Suppressor macrophage treated with lipopolysaccharide for 4 hours (primary cell): Measurements from ENCODE around the gene CD300H.
"Not testable (repeated sequence)": the region's sequence is repeated elsewhere in the genome, so short reads cannot be mapped to it uniquely, and the experiment has no call there.

Experiments used
- DNase-seq: peaks from one replicate; pipeline ENCODE4 v3.0.0-alpha.2; 2020

CD300H gene

DNA sequence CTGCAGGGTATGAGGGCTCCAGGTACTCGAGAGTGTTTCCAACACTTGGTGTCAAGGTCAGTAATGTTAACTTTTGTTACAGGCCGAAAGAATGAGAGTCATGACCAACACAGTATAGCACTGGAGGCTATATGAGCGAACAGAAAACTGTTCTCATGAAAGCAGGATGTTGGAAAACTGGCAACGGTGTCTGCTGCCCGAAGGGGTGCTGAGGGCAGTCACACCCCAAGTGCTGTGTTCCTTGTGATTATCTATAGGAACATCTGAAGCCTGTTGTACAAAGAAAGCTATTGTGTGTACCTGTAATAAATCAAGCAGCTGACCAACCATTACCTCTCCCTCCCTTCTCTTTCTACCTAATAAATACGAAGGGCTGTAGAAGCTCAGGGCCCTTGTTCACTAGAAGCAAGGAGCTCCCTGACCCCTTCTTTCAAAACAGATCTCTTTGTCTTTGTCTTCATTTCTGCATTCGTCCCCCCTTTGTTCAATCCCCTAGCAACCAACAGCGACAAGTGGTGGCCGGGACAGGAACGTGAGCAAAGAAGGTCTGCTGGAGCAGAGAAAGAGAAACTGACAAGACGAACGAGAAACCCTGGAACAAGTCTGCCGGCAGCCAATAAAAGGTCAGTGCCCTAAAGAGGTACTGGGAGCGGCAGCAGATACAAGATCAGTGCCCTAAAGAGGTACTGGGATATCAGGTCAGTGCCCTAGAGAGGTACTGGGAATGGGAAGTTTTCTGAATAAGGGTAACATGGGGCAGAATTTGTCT, 17.2 kb upstream of the CD300H start:
- no peak for DNase-seq

DNA sequence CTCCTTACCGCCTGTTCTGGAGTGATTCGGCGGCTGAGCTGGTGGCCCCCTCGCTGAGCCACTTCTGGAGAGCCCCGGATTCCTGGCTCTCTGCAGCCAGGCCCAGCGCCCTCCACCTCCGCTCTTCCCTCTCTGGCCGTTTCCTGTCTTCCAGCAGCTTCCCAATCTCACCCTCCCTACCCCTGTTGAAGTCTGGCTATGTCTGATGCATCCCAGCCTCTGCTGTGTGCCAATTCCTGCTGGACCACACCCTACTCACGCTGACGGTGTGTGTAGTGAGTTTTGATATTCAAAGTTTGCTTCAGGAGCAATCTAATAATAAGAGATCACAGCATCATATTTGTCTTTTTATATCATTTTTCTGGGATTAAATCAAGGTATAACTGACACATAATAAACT, 15.3 kb upstream of the CD300H start:
- DNase-seq = no peak

DNA sequence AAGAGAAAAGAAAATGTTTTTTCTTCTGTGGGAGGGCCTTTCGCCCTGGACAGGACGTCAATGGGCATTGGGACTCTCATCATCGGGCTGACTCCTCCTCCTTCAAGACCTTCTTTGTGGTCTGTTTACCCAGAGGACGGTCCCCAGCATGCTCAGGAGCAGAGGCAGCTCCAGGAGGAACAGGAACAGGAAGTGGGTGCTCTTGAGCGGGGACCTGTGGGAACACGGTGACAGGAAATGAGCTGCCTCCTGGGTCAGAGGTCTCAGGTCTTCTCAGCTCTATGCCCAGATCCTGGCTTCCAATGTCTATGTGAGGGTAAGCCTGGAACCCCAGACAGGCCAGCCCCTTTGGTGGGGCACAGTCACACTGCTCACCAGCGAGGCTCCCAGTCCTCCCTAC, 12.6 kb upstream of the CD300H start:
- DNase-seq = peak; percentile 47

DNA sequence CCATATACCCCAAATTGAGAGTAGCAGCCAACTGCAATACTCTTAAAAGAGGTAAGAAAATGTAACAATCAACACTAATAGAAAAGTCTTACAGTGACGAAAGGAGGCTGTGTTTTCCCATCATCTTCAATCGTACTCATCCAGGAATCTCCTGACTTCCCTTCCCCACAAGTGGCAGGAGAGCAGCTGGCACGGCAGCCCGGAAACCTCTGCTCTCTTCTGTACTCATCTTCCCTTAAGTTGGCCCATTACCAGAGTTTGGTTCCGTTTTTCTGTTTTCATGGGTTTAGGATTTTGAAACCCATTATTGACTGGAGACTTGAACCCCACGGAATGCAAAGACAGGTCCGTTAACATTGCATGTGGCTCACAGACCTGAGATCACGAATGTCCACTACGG, 11.7 kb upstream of the CD300H start:
- DNase-seq = peak; percentile 54

DNA sequence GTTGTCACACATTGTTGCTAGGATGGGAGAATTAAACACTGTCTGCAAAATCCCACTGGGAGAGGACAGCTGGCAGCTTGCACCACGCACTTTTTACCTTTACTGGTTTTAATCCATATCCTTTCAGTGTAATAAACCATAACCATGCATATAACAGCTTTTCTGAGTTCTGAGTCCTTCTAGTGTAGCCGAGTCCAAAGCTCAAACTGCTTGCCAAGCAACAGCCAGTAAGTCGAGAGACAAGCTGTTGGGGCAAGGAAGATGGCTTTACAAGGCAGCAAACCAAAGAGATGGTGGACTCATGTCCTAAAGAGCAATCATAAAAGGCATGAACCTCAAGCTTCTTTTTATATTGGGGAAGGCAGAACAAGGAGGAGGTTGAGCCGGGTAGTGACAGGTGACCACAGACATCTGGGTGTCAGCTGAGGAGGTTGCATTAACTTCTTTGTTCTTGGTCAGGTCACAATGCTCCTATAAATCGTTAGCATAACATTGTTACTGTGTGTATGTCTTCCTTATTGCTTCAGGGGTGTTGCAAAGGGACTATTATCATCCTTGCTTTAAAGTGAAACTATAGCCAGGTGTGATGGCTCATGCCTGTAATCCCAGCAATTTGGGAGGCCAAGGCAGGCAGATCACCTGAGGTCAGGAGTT, 7.3 kb upstream of the CD300H start:
- DNase-seq = no peak

DNA sequence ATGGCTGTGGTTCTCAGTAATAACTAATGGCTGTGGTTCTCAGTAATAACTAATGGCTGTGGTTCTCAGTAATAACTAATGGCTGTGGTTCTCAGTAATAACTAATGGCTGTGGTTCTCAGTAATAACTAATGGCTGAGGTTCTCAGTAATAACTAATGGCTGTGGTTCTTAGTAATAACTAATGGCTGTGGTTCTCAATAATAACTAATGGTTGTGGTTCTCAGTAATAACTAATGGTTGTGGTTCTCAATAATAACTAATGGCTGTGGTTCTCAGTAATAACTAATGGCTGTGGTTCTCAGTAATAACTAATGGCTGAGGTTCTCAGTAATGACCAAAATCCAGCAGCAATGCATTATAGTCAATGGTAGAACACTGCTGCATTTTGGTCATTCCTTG, 6.3 kb upstream of the CD300H start:
- DNase-seq = not testable (repeated sequence)

DNA sequence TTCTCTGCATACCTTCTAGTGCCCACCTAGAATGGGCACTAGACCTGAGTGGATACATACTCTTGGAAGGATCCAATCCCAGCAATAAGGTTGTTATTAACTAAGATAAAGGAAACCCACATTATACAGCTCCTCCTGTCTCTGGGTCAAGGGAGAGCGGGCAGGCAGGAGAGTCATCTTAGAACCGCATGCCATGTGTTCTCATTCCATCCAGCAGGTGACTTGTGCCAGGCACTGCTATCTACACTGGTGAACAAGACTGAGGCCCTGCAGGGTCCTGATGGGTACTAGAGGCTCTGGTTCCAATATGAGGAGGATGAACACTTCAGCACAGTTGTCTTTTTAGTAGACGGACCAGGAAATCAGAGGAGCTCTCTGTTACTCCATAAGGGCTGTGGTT, 5.9 kb upstream of the CD300H start:
- DNase-seq = no peak

DNA sequence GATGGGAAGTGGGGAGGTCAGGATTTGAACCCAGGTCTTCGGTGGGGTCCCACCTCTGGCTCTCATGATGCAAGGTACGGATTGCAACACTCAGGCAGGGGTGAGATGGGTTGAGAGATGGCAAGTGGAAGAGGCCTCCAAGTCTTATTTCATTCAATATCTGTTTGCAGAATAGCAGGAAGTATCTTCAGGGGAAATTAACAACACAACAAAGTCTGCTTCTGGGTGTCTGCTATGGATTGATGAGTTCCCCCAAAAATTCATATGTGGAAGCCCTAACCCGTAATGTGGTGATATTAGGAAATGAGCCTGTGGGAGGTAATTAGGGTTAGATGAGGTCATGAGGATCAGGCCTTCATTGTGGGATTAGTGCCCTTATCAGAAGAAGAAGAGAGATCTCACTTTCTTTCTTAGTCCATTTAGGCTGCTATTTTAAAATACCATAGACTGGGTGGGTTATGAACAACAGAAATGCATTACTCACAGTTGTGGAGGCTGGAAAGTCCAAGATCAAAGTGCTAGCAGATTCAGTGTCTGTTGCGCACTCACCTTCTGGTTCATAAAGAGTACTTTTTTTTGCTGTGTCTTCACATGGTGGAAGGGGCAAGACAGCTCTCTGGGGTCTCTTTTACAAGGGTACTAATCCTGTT, 4.4 kb upstream of the CD300H start:
- DNase-seq = peak; percentile 72

DNA sequence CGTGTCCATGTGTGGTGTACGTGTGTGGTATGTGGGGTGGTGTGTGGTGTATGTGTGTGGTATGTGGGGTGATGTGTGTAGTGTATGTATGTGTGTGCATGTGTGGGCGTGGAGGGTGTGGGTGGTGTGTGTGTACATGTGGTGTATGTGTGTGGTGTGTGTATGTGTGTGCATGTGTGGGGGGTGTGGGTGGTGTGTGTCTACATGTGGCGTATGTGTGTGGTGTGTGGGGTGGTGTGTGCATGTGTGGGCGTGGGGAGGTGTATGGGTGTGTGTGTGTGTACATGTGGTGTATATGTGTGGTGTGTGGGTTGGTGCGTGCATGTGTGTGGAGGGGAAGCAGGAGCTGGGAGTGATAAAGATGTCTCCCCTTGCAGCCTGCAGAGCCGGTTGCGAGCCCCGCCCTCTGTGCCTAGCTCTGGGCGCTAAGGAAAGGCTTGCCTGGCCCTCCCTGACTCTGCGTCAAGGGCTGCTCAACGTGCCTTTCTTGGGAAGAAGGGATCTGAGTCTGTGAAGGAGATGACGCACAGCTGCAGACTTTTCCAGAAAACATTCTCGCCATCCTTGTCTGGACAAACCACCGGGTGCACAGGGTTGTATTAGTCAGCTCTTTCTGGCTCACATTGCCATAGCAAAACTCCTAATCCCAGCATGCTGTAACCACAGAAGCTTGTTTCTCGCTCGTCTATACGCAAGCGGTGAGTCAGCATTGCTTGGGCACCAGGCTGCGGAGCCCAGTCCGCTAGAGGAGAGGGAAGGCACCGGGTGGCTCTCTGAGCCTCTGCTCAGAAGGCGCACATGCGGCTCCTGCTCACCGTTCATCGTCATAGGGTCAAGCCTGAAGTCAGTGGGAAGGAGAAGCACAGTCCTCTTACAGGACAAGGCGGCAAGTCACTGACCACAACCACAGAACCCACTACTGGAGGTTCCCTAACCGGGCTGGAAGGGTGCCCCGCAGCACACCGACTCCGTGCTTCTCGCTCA, 2.0 kb upstream of the CD300H start:
- DNase-seq = peak; percentile 99

DNA sequence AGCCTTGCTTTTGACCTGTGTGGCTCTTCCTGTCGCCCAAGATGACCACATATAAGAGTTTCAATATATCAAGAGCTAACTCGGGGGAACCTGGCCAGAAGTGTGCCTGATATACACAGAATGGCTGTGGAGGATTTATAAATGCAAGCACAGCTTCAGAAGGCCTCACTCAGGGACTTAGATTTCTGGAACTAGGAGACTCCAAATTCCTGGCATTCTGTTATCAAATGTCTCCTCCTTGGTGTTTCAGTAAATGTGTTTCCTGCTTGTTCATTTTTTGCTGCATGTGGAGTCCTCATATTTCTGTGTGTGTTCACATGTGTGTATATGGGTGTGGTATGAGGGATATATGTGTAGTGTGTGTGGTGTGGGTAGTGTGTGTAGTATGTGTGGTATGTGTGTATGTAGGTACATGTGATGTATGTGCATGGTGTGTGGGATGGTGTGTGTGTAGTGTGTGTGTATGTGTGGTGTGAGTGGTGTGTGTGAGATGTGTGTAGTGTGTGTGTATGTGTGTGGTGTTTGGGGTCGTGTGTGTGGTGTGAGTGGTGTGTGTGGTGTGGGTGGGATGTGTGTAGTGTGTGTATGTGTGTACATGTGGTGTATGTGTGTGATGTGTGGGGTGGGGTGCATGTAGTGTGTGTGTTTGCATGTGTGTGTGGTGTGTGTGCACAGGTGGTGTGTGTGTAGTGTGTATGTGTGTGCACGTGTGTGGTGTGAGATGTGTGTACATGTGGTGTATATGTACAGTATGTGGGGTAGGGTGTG, 981 bp upstream of the CD300H start:
- no peak for DNase-seq

DNA sequence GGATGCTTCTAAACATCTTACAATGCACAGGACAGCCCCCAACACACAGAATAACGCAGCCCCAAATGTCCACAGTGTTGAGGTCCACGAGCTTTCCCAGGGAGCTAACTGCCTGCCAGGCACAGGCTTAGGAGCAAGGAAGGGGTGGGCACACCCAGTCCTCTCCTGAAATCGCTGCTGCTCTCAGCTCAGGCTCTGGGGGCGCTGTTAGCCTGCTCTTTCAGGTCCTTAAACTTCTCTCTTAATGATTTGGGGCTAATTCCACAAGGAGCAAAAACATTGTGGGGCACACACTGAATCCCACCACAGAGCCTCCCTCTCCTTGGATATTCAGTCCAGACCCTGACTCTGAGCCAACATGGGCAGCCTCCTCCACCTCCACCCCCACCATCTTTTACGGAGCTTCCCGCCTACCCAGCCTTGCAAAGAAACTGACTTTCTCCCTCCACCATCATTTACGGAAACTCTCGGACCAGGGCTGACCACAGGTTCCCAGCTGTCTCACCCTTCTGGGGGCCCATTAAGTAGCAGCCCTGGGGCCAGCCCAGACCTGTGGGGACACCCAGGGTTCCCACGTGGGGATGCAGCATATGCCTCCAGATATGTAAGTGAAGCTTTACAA, 1.1 kb downstream of the CD300H start:
- DNase-seq = peak; percentile 73

DNA sequence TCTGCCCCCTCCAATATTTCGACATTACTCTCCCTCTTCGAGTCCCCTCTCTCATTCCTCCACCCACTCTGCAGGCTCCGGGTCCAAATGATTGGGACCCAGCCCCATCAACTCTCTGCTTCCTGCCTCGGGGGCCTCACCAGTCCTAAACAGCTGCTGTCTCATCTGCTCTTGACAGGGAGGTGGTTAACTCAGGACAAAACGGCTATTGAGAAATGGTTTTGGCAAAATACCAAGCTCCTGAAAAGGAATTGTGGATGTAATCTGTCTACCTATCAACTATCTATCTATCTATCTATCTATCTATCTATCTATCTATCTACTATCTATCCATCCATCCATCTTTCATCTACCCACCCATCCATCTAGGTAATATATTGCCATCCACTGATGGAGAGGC, 2.2 kb downstream of the CD300H start:
- DNase-seq = no peak

DNA sequence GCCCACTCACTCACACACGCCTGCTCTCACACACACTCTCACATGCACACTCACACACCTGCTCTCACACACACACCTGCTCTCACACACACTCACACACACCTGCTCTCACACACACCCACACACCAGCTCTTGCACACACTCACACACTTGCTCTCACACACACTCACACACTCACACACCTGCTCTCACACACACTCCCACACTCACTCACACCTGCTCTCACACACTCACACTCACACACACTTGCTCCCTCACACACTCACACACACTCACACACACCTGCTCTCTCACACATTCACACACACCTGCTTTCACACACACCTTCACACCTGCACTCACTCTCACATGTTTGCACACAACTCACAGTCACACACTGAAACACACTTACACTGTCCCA, 4.0 kb downstream of the CD300H start:
- DNase-seq = no peak

DNA sequence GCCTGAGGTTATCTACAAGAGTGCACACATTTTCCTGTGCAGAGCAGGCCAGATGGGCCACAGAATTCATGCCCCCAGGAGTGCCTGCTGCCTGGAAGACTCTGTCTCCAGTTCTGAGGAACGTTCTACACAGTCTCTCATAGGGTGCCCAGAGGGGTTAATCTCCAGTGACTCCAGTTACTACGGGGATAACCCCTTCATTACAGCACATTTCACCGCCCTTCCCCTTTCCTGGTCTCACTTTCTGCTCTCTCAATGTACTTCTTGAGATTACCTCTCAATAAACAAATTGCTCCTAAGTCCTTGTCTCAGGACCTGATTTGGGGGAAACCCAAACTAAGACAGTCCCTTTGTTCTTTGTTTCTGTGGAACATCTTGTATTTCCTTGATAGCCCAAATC, 5.7 kb downstream of the CD300H start:
- no peak for DNase-seq

DNA sequence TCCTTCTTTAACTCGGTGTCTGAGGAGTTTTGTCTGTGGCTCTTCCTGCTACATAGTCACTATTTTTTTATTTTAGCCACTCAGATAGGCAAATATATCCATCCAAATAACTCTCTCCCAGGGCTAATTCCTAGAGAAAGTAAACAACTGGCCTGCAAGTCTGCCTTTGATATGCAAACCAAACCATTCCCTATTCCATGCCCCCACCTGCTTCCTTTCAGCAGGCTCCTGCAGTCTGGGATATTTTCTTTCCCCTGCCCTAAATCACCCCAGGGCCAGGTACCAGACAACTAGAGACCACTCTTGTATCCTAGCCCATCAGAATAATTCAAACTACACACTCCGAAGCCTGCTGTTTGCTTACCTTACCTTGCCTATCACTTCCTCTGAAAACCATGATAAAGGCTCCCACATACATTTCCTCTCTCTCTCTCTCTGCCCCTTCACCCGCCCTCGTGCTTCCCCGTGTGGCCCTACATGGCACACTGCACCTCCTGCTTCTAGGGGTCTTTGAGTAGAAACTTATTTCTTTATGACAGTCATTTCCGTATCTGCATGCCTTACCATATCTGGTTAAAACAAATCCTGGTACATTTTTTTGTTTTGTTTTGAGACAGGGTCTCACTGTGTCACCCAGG, 8.3 kb downstream of the CD300H start:
- DNase-seq = no peak

DNA sequence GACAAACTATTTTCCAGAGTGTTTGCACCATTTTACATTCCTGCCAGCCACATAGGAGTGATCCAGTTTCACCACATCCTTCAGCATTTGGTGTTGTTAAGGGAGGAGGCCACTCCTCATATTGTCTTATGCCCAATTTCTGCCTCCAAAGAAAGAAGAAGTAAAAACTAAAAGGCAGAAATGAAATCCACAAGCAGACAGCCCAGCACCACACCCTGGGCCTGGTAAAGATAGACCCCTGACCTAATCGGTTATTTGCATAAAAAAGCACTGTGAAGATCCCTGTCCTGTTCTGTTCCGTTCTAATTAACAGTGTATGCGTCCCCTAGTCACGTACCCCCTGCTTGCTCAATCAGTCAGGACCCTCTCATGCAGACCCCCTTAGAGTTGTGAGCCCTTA, 8.9 kb downstream of the CD300H start:
- peak; percentile 48 for DNase-seq

DNA sequence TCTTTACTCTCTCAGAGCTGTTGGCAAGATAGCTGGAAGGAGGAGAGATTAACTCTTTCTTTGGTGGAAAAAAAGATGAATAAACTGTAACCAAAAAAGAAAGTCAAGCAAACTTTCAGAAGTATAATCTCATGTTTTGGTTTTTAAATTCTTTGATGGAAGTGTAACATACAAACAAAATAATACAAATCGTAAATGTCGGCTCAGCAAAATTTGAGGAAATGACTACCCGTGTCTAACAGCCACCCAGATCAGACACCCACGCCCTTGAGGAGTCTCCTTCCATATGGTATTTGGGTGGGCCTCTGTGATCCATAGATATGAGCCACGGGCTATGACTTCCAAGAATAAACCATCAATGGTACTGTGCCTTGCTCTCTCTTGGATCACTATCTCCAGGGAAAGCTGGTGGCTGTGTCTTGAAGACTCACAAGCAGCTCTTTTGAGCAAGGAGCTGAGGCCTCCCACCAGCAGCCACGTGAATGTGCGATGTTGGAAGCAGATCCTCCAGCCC, 11.8 kb downstream of the CD300H start:
- DNase-seq = no peak

DNA sequence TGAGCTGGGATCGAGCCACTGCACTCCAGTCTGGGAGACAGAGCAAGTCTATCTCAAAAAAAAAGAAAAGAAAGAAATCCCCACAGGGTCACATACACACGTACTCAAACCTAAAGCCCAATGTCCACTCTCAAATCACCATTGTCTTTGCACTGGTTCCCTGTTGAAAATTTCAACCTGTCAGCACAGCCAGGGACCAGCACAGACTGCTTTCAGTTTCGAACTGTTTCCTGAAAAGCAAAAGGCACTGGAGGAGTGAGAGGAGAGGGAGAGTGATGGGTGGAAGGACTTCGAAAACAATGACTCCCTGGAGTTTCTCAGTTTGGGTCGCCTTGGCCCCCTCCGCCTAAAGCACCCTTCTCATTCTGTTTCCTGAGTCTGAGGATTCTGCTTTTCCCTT, 12.4 kb downstream of the CD300H start:
- peak; percentile 69 for DNase-seq

DNA sequence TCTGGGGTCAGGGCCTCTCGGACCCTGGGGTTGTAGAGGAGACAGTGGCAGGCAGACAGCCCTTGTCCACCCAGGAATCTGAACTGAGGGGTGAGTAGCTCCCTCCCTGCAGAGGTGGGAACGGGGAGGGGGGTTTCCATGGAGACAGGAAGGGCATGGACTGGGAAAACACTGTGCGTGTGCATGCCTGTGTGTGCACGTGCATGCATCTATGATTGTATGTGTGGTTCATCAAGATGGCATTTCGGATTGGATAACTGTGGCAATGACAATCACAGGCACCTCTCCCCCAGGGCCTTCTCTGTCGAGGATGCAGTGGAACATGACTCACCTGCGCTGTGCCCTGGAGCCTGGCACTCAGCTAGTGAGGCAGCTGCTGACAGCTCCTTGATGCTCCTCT, 15.3 kb downstream of the CD300H start:
- no peak for DNase-seq

DNA sequence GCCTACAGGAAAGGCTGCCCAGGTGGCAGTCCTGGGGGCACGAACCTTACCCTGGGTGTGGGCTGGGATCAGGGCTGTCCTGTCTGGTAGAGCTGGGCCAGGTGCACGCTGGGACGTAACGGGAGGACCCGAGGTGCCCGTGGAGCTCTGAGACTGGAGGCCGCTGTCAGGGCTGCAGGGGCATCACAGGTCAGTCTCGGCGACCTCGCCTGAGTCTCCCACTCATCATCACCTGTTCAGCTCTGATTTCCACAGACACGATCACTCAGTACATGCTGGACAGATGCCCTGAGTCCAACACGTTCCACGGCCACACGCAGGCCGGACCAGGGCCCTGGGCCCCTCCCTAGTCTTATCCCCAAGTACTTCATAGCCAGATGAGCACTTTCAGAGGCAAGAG, 16.7 kb downstream of the CD300H start:
- no peak for DNase-seq

DNA sequence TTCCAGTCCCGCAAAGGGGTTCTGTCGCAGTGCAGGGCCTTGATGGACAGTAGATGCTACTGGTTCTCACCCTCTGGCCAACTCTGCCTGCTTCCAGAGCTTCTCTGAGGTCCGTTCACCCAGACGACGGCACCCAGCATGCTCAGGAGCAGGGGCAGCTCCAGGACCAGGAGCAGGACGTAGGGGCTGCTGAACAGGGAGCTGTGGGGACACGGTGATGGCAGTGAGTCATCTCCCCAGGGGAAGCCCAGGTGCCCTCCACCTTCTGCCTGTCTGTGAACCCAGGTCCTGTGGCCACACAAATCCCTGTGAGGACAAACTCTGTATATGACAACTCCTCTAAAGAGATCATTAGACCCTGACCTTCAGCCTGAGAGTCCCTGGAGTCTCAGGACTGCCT, 18.0 kb downstream of the CD300H start:
- no peak for DNase-seq
